Measurements from ENCODE around the gene TRIM54. TPM values are rescaled to one million over a fixed set of nuclear protein-coding genes. Genes with fewer than 3 reads are reported as not detected.

TRIM54 gene
- total RNA-seq, 2 donors from 2014 or later = 0.26 TPM; not detected in 1

- Histone ChIP-seq H3K27ac (no peak overlapping the region), H3K4me1 (no peaks in the 10 kb centered on the region), H3K36me3 (replicated peaks in 1 of 2; ENCODE audit: insufficient read depth in 1 of 2, low read depth in 2 of 2) (peaks cover 19 to 51% of the 10 kb centered on the region in 2 donors), H3K4me3 (no peak overlapping the region), H3K9me3 (no peaks in the 10 kb centered on the region), H3K27me3 (no peaks in the 10 kb centered on the region)
- intact Hi-C loops (cut with DNase I) = no loop called here
- 94 to 95% methylated on average over 10 to 15 of the region's 15 CpGs for WGBS, 2 donors
- ATAC-seq (no peak), DNase-seq (no peak)
- TF ChIP-seq POLR2A (IDR thresholded peaks at IDR 0.05) = no peak
- no peak for TF ChIP-seq CTCF (IDR thresholded peaks at IDR 0.05)
Observed at GRCh38 chr2:27237341-27237945, 44.8 kb upstream of the TRIM54 start.

- 90 to 100% methylated on average over 1 to 8 of the region's 8 CpGs for WGBS, 2 donors
- no peaks in the 10 kb centered on the region for H3K4me1 ChIP-seq
- intact Hi-C loops (cut with DNase I) = no loop called here
- ATAC-seq (no peak), DNase-seq (no peak)
- no peak overlapping the region for H3K4me3 ChIP-seq
- H3K36me3 ChIP-seq (replicated peaks in 1 of 2; ENCODE audit: insufficient read depth in 1 of 2, low read depth in 2 of 2) = peaks cover 18 to 51% of the 10 kb centered on the region in 2 donors
- TF ChIP-seq POLR2A (IDR thresholded peaks at IDR 0.05) = no peak
- TF ChIP-seq CTCF (IDR thresholded peaks at IDR 0.05) = no peak
- no peaks in the 10 kb centered on the region for H3K27me3 ChIP-seq
- no peaks in the 10 kb centered on the region for H3K9me3 ChIP-seq
- H3K27ac ChIP-seq = no peak overlapping the region
Observed at GRCh38 chr2:27238976-27239375, 43.3 kb upstream of the TRIM54 start.

- Histone ChIP-seq H3K36me3 (replicated peaks in 1 of 2; ENCODE audit: insufficient read depth in 1 of 2, low read depth in 2 of 2) (peaks cover 13 to 42% of the 10 kb centered on the region in 2 donors), H3K4me1 (no peaks in the 10 kb centered on the region), H3K4me3 (no peak overlapping the region), H3K27ac (no peak overlapping the region), H3K9me3 (no peaks in the 10 kb centered on the region), H3K27me3 (no peaks in the 10 kb centered on the region)
- intact Hi-C loops (cut with DNase I) = no loop called here
- 87 to 91% methylated on average over 8 to 9 of the region's 9 CpGs for WGBS, 2 donors
- DNase-seq (no peak), ATAC-seq (no peak)
- TF ChIP-seq CTCF (IDR thresholded peaks at IDR 0.05) (no peak), POLR2A (IDR thresholded peaks at IDR 0.05) (no peak)
Observed at GRCh38 chr2:27240406-27240805, 41.8 kb upstream of the TRIM54 start.

GRCh38 chr2:27241761-27242613 lies 40.2 kb upstream of the TRIM54 start:
- TF ChIP-seq CTCF (IDR thresholded peaks at IDR 0.05) (no peak), POLR2A (IDR thresholded peaks at IDR 0.05) (no peak)
- no peak overlapping the region for H3K4me3 ChIP-seq
- intact Hi-C loops (cut with DNase I) = no loop called here
- no peak for DNase-seq
- H3K4me1 ChIP-seq = no peaks in the 10 kb centered on the region
- no peaks in the 10 kb centered on the region for H3K9me3 ChIP-seq
- 78 to 85% methylated on average over 12 to 22 of the region's 24 CpGs for WGBS, 2 donors
- no peak for ATAC-seq
- no peaks in the 10 kb centered on the region for H3K27me3 ChIP-seq
- H3K36me3 ChIP-seq (replicated peaks in 1 of 2; ENCODE audit: insufficient read depth in 1 of 2, low read depth in 2 of 2) = peaks cover 12 to 33% of the 10 kb centered on the region in 2 donors
- no peak overlapping the region for H3K27ac ChIP-seq
